Stimulated activated CD4-positive, alpha-beta T cell treated with anti-CD3 and anti-CD28 coated beads, Interleukin-2, amount 100 ng/mL, for 4 hours (primary cell): ENCODE data around the gene SLC44A4.
A peak's percentile ranks its signal among the peaks of the same experiment; 100 is the strongest.
"Not testable (repeated sequence)": the region's sequence is repeated elsewhere in the genome, so short reads cannot be mapped to it uniquely, and the experiment has no call there.

Experiments
- DNase-seq: peaks from one replicate; pipeline ENCODE4 v3.0.0-alpha.2; 2020; ENCODE audit warnings: low read depth

Gene SLC44A4

DNA sequence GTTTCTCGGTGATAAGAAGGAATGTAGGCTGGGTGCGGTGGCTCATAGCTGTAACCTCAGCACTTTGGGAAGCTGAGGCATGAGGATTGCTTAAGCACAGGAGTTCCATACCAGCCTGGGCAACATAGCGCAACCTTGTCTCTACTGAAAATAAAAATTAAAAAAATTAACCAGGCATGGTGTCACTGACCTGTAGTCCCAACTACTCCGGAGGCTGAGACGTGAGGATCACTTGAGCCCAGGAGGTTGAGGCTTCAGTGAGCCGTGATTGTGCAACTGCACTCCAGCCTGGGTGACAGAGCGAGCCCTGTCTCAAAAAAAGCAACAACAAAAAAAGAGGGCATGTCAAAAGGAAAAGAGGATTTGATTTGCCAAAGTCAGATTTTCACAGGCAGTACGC, 20.1 kb downstream of the SLC44A4 start:
- no peak for DNase-seq

DNA sequence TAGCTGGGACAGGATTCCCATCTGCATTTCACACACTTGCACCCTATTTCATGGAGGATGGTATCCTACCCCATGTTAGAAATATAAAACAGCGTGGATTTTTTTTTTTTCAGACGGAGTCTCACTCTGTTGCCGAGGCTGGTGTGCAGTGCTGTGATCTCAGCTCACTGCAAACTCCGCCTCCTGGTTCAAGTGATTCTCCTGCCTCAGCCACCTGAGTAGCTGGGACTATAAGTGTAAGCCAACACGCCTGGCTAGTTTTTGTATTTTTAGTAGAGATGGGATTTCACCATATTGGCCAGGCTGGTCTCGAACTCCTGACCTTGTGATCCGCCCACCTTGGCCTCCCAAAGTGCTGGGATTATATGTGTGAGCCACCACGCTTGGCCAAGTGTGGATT, 21.0 kb downstream of the SLC44A4 start:
- not testable (repeated sequence) for DNase-seq

DNA sequence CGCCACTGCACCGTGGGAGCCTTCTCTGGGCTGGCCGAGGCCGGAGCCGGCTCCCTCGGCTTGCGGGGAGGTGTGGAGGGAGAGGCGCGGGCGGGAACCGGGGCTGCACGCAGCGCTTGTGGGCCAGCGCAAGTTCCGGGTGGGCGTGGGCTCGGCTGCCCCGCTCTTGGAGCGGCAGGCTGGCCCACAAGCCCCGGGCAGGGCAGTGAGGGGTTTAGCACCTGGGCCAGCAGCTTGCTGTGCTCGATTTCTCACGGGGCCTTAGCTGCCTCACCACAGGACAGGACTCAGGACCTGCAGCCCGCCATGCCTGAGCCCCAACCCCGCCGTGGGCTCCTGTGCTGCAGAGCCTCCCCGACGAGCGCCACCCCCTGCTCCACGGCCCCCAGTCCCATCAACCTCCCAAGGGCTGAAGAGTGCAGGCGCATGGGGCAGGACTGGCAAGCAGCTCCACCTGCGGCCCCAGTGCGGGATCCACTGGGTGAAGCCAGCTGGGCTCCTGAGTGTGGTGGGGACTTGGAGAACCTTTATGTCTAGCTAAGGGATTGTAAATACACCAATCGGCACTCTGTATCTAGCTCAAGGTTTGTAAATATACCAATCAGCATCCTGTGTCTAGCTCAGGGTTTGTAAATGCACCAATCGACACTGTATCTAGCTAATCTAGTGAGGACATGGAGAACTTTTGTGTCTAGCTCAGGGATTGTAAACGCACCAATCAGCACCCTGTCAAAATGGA, 26.6 kb downstream of the SLC44A4 start:
- DNase-seq, result not testable (repeated sequence)

DNA sequence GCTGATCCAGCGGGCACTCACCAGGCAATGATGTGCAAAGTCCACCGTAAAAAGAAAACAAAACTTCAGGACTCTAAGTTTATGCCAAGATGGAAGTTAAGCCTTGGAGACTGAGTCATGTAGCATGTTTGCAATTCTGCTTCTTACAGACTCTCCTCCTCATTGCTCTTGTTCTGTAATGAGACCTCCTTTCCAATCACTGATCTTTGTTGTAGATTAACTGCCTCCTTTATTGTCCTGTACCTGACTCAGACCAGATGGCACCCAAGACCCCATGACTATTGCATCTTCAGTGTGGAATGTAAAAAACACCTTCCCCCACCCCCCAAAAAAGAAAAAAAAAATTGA, 27.3 kb downstream of the SLC44A4 start:
- no peak for DNase-seq

DNA sequence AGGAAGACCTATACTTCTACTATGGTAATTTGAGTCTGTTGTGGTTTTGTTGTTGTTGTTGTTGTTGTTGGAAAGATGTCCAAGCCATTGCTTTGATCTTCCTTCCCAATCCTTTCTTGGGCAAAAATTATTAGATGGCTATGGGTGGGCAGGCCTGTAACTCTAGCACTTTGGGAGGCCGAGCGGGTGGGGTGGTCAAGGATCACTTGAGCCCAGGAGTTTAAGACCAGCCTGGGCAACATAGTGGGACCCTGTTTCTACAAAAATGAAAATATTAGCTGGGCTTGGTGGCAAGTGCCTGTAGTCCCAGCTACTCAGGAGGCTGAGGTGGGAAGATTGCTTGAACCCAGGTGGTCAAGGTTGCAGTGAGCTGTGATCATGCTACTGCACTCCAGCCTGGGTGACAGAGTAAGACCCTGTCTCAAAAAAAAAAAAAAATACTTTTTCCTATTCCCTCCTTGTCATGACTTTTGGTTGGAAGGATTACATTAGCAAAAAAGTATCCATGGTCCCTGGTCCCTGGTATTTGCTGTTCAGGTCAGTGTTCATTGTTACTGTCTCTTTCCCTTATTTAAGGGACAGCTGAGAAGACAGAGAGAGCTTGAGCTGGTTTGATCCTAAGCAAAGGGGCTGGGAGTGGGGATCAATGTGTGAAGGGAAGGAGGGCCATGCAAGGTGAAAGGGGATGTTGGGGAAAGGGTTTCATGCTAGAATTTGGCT, 27.9 kb downstream of the SLC44A4 start:
- no peak for DNase-seq

DNA sequence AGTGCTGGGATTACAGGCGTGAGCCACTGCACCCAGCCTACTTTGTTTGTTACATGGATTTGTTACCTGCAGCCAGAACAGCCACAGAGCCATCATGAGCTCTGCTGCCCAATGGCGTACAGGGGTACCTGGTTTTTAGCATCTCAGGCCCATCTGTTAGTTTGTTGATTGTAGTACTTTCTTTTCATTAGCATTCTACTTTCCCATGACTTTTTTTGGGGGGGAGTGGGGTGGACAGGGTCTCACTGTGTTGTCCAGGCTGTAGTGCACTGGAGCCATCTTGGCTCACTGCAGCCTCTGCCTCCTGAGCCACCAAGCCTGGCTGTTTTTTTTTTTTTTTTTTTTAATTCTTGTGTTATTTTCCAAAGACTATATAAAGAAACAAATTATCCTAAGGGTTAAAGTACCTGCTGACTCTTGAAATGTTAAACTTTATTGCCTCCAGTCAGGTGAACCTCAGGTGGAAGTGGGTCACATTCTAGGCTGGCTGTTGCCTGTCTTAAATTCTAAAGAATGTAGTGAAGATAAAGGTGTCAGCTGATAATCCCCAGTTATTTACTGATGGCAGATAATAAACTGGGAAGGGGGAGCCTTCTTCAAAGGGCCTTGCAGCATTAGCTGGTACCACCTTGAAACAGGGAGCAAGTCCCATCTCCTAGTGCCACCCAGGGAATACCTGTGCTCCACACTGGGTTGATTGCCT, 31.4 kb downstream of the SLC44A4 start:
- DNase-seq, result no peak

DNA sequence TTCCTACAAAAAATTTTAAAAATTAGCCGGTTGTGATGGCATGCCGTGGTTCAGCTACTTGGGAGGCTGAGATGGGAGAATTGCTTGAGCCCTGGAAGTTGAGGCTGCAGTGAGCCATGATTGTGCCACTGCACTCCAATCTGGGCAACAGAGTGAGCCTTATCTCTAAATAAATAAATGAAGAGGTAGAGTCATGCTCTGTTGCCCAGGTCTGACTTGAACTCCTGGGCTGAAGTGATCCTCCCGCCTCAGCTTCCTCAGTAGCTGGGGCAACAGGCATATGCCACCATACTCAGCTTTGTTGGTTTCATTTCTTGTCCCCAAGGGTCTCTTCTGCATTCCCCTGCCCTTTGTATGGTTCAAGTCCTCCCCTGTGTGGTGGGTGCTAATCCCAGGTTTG, 34.3 kb downstream of the SLC44A4 start:
- DNase-seq, result no peak

DNA sequence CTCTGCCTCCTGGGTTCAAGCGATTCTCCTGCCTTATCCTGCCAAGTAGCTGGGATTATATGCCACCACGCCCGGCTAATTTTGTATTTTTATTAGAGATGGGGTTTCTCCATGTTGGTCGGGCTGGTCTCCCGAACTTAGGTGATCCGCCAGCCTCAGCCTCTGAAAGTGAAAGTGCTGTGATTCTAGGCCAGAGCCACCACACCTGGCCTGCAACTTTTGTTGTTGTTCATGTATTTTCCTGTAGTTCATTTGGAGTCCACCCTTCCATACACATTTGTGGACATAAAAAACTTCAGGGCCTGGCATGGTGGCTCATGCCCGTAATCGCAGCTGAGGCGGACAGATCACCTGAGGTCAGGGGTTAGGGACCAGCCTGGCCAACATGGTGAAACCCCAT, 36.7 kb downstream of the SLC44A4 start:
- DNase-seq, result no peak

DNA sequence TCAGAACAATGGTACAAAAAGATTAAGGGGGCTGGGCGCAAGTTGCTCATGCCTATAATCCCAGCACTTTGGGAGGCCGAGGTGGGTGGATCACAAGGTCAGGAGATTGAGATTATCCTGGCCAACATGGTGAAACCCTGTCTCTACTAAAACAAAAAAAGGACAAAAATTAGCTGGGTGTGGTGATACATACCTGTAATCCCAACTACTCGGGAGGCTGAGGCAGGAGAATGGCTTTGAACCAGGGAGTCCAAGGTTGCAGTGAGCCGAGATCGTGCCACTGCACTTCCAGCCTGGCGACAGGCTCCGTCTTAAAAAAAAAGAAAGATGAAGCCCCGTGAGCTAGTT, 39.0 kb downstream of the SLC44A4 start:
- DNase-seq, result not testable (repeated sequence)

DNA sequence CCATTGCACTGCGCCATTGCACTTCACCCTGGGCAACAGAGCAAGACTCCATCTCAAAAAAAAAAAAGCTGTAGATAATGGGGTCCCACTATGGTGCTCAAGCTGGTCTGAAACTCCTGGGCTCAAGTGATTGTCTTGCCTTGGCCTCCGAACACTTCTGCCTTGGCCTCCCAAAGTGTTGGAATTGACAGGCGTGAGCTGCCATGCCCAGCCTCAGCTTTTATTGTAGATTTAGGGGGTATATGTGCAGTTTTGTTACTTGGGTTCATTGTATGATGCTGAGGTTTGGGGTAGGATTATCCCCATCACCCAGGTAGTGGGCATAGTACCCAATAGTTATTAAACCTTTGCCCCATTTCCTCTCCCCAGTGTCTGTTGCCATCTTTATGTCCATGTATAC, 39.8 kb downstream of the SLC44A4 start:
- no peak for DNase-seq

DNA sequence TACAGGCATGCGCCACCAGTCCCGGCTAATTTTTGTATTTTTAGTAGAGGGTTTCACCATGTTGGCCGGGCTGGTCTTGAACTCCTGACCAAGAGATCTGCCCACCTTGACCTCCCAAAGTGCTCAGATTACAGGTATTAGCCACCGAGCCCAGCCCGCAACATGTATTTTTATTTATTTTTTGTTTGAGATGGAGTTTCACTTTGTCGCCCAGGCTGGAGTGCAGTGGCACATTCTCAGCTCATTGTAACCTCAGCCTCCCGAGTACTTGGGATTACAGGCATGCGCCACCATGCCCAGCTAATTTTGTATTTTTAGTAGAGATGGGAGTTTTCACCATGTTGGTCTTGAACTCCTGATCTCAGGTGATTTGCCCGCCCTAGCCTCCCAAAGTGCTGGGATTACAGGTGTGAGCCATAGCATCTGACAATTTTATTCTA, 40.7 kb downstream of the SLC44A4 start:
- not testable (repeated sequence) for DNase-seq

DNA sequence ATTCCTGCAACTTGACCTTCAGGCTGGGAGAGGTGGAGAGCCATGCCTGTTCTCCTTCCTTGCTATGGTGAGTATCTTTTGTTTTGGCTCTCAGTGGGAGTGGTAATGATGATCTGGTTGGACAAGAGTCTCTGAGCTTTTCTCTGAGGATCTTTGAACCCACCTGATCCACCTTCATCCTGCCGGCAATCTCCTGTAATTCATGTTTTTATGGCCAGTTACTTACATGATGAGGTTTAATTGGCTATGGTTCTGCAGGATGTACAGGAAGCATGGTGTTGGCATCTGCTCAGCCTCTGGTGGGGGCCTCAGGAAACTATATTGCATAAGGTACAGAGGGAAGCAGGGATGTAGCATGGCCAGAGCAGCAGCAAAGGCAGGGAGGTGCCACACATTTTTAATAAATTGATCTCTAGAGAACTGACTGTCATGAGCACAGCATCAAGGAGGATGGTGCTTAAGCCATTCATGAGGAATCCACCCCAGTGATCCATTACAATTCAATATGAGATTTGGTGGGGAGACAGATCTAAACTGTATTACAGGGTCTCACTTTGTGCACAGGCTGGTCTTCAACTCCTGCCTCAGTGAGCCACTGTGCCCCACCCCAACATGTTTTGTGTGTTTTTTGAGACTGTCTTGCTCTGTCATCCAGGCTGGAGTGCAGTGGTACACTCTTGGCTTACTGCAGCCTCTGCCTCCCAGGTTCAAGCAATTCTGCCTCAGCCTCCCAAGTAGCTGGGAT, 41.3 kb downstream of the SLC44A4 start:
- no peak for DNase-seq

DNA sequence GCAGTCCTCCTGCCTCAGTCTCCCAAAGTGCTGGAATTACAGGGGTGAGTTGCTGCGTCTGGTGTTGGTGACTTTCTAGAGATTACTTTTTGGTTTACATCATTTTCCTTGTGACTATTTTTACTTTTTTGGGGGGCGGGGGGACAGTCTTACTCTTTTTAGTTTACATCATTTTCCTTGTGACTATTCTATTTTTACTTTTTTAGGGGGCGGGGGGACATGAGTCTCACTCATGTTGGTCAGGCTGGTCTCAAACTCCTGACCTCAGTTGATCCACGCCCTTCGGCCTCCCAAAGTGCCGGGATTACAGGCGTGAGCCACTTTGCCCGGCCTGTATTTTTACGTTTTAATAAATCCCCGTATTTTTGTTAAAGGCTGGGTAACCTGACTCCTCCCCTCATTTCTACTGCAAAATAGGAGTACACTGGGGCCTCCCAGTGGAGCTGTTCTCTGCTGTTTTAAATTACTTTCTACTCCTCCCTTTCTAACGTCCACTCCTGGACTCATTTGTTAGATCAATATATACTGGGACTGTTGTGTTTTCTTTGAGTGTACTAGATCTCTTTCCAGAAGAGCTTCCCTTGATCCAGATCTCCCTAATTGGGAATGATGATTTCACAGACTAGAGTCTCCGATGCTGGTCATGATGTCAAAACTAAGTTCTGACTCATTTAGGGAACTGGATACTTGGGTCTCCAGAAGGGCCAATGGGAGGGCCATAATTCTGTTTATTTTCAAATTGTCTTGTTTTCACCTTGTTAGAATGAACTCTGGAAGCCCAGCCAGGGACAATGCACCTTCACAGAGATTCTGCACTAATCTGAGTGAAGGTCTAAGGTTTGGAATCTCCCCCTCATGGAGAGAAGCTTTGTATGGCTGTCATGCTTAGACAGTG, 42.1 kb downstream of the SLC44A4 start:
- DNase-seq, result no peak

DNA sequence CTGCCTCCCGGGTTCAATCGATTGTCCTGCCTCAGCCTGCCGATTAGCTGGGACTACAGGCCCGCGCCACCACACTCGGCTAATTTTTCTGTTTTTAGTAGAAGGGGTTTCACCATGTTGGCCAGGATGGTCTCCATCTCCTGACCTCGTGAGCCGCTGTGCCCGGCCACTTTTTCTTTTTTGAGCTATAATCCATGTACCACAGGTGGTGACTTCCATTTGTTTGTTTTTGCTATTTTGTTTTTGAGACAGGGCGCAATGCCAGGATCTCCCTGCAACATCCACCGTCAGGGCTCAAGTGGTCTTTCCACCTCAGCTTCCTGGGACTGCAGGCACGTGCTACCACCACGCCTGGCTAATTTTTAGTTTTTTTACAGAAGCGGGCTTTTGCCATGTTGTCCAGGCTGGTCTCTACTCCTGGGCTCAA, 42.7 kb downstream of the SLC44A4 start:
- no peak for DNase-seq

DNA sequence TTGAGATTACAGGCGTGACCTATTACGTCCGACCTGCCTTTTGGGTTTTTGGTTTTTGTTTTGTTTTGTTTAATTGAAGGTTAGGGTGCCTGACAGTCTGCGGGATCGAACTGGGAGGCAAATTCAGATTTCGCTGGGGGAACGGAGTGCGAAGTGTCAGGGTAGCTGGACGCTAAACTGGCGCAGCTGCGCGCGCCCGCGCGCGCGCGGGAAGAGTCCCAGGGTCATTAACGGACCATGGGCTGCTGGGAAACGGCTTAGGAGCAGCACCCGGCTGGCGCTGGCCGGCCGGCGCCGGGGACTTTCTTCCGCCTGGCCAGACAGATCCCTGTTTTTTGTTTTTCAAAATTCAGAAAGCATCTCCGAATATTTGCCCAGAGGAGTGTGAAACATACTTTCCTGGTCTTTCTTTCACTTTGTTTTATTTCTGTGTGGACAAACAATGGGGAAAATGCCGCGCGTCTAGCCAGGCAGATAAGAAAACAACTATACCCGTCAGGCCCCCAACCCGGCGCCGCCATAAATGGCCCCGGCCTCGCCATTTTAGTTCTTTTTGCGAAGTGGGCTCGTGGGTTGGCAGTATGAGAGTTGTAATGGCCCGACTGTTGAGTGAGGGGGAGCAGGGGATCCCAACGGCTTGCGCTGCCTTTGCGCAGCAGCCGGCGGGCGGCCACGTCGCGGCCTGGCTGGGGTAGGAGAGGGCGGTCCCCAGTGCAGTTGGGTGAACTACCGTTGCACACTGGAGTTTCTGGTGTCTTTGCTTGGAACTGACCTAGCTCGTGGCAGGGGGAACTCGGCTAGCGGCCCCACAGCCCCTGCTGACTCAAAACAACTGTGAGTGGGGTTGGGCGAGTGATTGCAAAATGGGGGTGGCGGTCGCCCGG, 44.2 kb downstream of the SLC44A4 start:
- peak; percentile 63 for DNase-seq

DNA sequence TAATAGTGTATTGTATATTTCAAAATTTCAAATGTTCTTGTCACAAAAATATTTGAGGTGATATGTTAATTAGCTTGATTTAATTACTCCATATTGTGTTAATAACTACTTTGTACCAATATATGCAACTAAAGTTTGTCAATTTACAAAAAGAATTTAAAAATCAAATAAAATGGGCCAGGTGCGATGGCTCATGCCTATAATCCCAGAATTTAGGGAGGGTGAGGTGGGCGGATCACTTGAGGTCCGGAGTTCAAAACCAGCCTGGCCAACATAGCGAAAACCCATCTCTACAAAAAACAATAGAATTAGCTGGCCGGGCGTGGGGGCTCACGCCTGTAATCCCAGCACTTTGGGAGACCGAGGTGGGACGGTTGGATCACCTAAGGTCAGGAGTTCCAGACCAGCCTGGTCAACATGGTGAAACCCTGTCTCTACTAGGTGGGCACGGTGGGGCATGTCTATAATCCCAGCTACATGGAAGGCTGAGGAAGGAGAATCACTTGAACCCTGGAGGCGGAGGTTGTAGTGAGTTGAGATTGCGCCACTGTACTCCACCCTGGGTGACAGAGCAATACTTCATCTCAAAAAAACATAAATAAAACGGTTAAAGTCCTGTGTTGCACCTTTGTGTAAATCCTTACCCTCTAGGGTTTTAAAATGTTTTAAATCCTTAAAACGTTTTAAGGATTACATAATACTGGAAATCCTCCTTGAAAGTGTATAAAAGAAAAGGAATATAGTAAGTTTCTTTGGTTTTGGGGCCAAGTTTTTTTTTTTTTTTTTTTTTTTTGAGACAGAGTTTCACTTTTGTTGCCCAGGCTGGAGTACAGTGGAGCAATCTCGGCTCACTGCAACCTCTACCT, 47.2 kb downstream of the SLC44A4 start:
- no peak for DNase-seq

DNA sequence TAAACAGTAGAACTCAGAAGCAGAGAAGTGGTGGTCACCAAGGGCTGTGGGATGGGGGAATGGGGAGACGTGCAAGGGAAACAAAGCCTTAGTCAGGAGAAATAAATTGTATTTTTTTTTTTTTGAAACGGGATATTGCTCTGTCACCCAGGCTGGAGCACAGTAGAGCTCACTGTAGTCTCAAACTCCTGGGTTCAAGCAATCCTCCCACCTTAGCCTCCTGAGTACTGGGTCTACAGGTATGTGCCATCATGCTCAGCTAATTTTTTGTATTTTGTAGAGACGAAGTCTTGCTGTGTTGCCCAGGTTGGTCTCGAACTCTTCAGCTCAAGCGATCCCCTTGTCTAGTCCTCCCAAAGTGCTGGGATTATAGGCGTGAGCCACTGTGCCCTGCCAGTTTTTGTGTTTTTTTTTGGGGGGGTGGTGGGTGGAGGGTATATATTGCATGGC, 47.9 kb downstream of the SLC44A4 start:
- no peak for DNase-seq

DNA sequence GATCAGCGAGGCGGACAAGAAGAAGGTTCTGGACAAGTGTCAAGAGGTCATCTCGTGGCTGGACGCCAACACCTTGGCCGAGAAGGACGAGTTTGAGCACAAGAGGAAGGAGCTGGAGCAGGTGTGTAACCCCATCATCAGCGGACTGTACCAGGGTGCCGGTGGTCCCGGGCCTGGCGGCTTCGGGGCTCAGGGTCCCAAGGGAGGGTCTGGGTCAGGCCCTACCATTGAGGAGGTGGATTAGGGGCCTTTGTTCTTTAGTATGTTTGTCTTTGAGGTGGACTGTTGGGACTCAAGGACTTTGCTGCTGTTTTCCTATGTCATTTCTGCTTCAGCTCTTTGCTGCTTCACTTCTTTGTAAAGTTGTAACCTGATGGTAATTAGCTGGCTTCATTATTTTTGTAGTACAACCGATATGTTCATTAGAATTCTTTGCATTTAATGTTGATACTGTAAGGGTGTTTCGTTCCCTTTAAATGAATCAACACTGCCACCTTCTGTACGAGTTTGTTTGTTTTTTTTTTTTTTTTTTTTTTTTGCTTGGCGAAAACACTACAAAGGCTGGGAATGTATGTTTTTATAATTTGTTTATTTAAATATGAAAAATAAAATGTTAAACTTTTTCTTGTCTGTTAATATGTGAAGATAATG, 49.0 kb downstream of the SLC44A4 start:
- no peak for DNase-seq
